NCI-H128 (cell line): ENCODE data around the gene SPIRE1.
"Not testable (repeated sequence)": the region's sequence is repeated elsewhere in the genome, so short reads cannot be mapped to it uniquely, and the experiment has no call there.

Experiments used
- DNase-seq: peaks from one replicate; lab custom pipeline; 2025; ENCODE audit not compliant: unreplicated experiment; lab: John Stamatoyannopoulos, UW

SPIRE1 gene

DNA sequence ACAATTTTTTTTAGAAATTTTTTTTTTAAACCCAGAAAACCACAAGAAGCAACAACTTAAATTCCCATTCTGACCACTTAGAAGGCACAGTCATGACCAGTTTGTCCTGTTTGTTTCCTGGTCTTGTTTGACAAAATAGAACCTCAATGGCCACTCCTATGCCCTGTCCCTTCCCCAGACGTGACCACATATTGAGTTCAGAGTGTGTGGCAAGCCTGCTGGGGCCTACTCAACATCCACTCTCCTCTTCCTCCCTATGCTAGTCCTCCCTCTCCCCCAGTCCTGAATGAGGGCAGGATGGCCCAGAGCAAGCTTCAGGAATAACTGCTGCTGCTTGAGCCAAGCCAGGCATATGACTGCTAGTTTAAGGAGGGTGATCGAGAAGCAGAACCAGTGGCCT, 160.6 kb downstream of the SPIRE1 start:
- no peak for DNase-seq

GRCh38 chr18:12492907-12493306, 165.0 kb downstream of the SPIRE1 start:
- no peak for DNase-seq

- DNase-seq: no peak
Measured at GRCh38 chr18:12491611-12492435, 166.1 kb downstream of the SPIRE1 start.

- DNase-seq: no peak
Measured at GRCh38 chr18:12485479-12486105, 172.3 kb downstream of the SPIRE1 start.

- not testable (repeated sequence) for DNase-seq
Measured at GRCh38 chr18:12481915-12482314, 176.0 kb downstream of the SPIRE1 start.

DNA sequence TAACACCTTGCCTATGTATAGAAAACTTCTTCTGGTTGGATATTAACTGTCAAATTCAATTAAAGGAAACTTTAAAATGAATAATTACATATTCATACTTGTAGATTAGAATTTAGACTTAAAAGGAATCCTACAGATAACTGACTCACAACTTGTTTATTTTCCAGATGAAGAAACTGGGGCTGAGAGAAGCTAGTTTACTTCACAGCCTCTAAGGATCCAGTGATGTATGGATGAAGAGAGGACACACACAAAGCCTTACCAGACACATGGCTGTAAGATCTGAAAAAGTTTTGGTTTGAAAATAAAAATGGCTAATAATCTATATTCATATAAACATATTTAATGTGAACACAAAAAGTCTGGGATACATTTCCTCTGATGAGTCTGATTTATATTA, 177.9 kb downstream of the SPIRE1 start:
- DNase-seq: no peak

DNA sequence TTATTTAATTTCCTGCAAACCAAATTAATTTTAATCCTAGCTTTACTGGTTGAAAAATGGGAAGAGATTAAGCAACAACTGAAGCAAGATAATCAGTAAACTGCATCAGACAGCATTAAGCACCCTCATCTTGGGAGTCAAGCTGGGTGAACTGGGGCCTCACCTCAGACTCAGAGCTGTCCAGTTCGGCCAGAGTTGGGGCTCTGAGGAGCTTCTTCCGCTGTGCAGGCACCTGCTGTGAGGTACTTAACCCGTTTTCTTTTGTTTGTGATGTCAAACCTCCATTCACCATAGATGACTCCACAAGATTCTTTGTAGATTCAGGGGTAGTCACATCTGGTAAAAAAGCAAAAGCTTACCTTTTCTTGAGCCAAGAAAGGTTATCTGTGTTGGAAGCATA, 178.4 kb downstream of the SPIRE1 start:
- DNase-seq: no peak

GRCh38 chr18:12478269-12479047, 179.4 kb downstream of the SPIRE1 start:
- no peak for DNase-seq

DNA sequence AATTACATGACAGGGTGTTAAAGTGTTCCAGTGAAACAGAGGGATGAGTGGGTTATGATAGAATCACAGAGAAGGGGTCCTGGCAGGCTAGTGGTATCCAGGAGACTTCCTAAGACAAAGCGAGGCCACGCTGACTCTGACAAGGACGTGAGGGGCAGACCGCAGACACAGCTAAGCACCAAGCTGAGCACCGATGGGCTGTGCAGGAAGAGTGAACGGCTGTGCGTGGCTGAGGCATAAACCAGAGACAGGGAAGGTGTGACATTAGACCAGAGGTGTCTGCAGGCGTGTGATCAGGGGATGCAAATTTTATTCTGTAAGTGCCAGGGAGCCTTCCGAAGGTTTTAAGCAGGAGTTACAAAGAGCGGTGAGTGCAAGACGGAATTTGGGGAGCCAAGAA, 180.3 kb downstream of the SPIRE1 start:
- no peak for DNase-seq

GRCh38 chr18:12476955-12477354, 181.0 kb downstream of the SPIRE1 start:
- no peak for DNase-seq

DNA sequence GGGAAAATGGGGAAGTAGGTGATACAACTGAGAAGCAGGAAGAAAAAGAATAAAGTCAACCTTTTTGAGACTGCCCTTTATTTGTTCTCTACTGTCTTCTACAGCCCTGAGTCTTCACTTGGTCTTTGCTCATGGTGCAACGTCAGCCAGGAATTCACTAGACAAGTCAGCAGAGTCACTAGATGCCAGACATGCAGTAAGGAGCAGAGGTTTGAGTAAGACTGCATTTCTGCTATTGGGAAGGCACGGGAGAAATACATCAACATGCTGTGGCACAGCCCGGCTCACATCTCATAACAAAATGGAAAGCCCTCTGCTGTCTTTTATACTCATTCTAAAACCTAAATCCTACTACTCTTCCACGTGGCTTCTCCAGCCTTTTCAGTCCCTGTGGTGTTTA, 183.0 kb downstream of the SPIRE1 start:
- no peak for DNase-seq

- no peak for DNase-seq
Measured at GRCh38 chr18:12474146-12474545, 183.8 kb downstream of the SPIRE1 start.

DNA sequence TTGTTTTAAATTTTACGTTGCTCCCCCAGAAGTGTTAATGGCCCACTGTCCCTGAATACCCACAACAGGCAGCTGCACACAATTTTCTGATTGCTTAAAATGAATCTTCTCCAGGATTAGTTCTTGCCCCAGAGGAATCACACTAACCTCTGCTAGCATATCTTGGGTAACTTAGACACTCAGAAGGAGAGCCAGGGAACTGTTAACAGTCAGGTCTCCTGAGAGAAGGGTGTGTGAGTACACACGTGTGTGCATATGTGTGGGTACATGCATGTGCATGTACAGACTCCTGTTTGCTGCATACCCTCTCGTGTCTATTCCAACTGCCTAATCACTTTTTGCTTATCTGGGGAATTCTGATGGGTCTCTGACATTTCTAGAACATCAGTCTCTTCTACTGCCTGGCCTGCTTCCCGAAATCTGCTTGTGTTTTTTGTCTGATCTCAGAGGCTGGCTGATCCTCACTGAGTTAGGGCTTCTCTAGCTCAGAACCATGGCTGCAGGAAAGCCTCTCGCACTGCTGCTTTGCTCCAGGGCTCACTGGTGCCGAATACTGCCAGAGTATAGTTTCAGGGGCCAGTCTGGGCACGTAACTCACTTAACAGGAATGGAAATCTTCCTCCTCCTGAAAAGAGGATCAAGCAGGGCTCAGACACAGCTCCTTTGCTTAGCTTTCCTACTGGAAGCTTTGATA, 187.4 kb downstream of the SPIRE1 start:
- no peak for DNase-seq

DNA sequence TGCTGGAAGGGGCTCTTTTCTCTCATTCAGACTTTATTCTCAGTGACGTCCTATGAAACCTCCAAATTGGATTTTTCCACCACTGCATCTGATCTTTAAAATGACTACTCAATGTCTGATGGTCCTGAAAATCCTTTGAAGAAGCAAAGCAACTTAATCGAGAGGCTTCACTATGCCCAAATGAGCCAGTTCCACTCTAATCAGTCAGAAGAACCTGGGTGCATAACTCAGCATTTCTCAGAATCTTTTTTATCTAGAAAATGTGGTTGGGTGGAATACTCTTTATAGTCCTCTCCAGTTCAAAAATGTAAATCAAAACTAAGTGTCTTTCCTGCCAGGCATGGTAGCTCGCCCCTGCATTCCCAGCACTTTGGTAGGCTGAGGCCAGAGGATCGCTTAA, 189.5 kb downstream of the SPIRE1 start:
- no peak for DNase-seq

- DNase-seq: no peak
Measured at GRCh38 chr18:12464731-12465130, 193.2 kb downstream of the SPIRE1 start.

GRCh38 chr18:12463191-12463590, 194.7 kb downstream of the SPIRE1 start:
- DNase-seq: no peak

- DNase-seq: no peak
Measured at GRCh38 chr18:12462242-12462641, 195.7 kb downstream of the SPIRE1 start.

GRCh38 chr18:12461326-12461725, 196.6 kb downstream of the SPIRE1 start:
- DNase-seq: no peak

GRCh38 chr18:12460874-12461273, 197.0 kb downstream of the SPIRE1 start:
- DNase-seq: no peak

GRCh38 chr18:12458771-12459170, 199.1 kb downstream of the SPIRE1 start:
- DNase-seq: no peak

DNA sequence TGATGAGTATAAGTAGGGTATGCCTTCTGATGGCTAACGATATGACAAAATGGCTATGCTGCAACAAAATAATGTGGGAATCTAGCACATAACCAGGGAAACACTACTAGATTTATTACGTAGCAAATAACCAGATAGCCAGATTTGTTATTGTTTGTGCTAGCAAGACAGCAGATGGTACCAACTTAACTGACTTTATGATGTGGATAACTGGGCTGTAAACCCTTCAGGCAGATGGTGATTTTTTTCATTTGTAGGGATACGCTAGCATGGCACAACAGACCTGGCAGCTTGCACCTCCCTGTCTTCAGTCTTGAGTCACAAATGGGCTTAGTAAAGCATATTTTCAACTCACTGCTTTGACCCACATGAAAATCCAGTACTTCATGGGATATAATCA, 201.5 kb downstream of the SPIRE1 start:
- DNase-seq: no peak
